Measurements from ENCODE around the gene HSPBP1.

GRCh38 chr19:55300886-55301458, 21.1 kb upstream of the HSPBP1 start:
- TF ChIP-seq NFIC (IDR thresholded peaks at IDR 0.05) (no peak), MTA2 (IDR thresholded peaks at IDR 0.05; ENCODE audit: low read depth) (no peak), ZBTB40 (IDR thresholded peaks at IDR 0.05) (no peak), ZBTB40 (CRISPR knock-in tag; IDR thresholded peaks at IDR 0.05) (no peak), ZNF311 (CRISPR knock-in tag; IDR thresholded peaks at IDR 0.05) (no peak), YY1 (IDR thresholded peaks at IDR 0.05; ENCODE audit: borderline replicate concordance in 1 of 3, control insufficient read depth in 1 of 3, extremely low read depth in 1 of 3, insufficient read depth in 3 of 3, insufficient read length in 1 of 3, insufficient replicate concordance in 2 of 3, low read depth in 1 of 3, low read length in 2 of 3) (no peak), EZH2 (IDR thresholded peaks at IDR 0.05; ENCODE audit: borderline replicate concordance, low read depth, low read length) (no peak), TOE1 (IDR thresholded peaks at IDR 0.05; ENCODE audit: borderline replicate concordance) (peak; percentile 56; the same call in 1 of the 2 replicates), TOE1 (CRISPR knock-in tag; IDR thresholded peaks at IDR 0.05; ENCODE audit: borderline replicate concordance, low read depth) (no peak), ARNT (IDR thresholded peaks at IDR 0.05) (no peak), CHD2 (IDR thresholded peaks at IDR 0.05; ENCODE audit: low read depth, low read length) (no peak)
- TF ChIP-seq, protein P1, sequence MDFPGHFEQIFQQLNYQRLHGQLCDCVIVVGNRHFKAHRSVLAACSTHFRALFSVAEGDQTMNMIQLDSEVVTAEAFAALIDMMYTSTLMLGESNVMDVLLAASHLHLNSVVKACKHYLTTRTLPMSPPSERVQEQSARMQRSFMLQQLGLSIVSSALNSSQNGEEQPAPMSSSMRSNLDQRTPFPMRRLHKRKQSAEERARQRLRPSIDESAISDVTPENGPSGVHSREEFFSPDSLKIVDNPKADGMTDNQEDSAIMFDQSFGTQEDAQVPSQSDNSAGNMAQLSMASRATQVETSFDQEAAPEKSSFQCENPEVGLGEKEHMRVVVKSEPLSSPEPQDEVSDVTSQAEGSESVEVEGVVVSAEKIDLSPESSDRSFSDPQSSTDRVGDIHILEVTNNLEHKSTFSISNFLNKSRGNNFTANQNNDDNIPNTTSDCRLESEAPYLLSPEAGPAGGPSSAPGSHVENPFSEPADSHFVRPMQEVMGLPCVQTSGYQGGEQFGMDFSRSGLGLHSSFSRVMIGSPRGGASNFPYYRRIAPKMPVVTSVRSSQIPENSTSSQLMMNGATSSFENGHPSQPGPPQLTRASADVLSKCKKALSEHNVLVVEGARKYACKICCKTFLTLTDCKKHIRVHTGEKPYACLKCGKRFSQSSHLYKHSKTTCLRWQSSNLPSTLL (IDR thresholded peaks at IDR 0.05), result no peak
- TF ChIP-seq, protein P2, sequence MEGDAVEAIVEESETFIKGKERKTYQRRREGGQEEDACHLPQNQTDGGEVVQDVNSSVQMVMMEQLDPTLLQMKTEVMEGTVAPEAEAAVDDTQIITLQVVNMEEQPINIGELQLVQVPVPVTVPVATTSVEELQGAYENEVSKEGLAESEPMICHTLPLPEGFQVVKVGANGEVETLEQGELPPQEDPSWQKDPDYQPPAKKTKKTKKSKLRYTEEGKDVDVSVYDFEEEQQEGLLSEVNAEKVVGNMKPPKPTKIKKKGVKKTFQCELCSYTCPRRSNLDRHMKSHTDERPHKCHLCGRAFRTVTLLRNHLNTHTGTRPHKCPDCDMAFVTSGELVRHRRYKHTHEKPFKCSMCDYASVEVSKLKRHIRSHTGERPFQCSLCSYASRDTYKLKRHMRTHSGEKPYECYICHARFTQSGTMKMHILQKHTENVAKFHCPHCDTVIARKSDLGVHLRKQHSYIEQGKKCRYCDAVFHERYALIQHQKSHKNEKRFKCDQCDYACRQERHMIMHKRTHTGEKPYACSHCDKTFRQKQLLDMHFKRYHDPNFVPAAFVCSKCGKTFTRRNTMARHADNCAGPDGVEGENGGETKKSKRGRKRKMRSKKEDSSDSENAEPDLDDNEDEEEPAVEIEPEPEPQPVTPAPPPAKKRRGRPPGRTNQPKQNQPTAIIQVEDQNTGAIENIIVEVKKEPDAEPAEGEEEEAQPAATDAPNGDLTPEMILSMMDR (IDR thresholded peaks at IDR 0.05 in 2 of 3, conservative IDR thresholded peaks at IDR 0.05 in 1 of 3; ENCODE audit: insufficient read depth in 2 of 3, low read depth in 1 of 3, low read length in 3 of 3), result no peak
- TF ChIP-seq, protein P3, sequence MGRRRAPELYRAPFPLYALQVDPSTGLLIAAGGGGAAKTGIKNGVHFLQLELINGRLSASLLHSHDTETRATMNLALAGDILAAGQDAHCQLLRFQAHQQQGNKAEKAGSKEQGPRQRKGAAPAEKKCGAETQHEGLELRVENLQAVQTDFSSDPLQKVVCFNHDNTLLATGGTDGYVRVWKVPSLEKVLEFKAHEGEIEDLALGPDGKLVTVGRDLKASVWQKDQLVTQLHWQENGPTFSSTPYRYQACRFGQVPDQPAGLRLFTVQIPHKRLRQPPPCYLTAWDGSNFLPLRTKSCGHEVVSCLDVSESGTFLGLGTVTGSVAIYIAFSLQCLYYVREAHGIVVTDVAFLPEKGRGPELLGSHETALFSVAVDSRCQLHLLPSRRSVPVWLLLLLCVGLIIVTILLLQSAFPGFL (CRISPR knock-in tag; IDR thresholded peaks at IDR 0.05), result no peak
